GM21717 (cell line): Measurements from ENCODE around the gene TYW1.
"Not testable (repeated sequence)": the region's sequence is repeated elsewhere in the genome, so short reads cannot be mapped to it uniquely, and the experiment has no call there.

ENCODE experiments used
- ATAC-seq: cut with Tn5 transposase; IDR thresholded peaks from one replicate; pipeline ENCODE4 v1.9.1; 2021; ENCODE audit warnings: mild to moderate bottlenecking, moderate library complexity; ENCODE audit not compliant: unreplicated experiment

The TYW1 gene

DNA sequence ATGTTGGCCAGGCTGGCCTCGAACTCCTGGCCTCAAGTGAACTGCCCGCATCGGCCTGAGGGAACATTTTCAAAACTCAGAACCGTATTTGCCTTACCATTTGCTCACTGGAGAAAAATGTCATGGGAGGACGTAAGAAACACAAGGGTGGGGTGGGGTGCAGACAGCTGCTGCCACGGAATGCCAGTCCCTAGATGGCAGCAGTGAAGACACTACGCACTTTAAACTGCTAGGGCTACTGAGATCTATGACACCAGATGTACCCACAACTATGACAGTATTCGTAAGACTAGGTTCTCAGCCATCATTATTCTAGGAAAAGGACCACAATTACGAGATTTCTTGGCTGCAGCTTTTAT lies 2.0 kb upstream of the TYW1 start:
- ATAC-seq = peak; percentile 38

DNA sequence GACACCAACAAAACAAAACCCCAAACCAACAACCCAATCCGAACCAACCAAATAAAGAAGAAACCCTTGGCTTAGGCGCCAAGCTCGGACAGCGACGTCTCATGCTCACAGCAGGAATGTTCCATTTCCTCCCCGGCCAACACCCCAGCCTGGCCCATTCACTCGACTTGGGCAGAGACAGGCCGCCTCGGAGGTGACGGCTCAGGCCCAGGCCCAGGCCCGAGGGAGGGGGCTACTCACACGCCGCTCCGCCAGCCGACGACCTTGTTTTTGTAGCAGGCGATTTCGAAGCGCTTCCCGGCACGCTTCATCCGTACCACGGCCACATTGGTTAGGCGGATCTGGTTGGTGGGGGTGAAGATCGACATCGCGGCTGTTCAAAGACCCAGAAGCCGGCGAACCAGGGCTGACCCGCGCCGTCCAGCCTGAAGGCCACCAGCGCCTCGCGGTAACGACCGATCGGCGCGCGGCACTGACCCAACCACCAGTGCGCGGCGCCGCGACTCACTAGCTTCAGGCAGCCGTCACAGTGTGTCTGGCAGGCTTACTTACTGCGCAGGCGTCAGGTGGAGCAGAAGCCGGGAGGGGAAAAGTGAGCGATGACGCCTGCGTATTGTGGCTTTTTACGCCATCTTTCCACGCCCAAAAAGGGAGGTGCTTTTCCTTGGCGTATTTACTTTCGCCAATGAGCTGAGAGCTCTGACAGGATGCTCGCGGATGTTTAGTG lies 1.4 kb upstream of the TYW1 start, which contains the start of gene SBDS:
TSS of gene SBDS (minus strand) at position 537 of the 727 bp plus-strand sequence. CDS start at position 368, 169 bp downstream.
- ATAC-seq = peak; percentile 57

DNA sequence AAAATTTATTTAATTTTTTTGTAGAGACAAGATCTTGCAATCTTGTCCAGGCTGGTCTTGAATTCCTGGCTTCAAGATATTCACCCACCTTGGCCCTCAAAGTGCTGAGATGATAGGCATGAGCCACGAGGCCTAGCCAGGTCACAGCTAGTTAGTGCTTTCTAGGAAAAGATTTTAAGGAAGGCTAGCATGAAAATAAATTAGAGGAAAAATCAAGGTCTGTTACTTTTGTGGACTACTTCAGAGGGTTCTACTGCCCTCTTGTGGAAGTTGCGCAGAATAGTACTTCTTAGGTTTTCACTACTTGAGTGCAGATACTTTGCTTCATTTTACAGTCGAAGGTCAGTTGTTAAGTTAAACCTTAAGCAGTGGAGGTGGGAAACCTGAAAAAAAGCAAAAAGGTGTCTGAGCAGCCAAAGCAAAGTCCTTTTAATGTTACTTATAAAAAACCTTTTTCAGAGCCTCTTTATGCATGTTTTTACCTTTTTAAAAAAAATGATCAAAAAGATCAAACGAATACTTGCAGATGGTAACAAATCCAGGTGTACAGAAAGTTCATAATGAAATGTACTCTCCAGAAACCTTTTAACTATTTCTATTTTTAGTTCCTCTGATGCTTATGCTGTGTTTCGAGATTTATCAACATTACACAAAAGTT lies 4.1 kb downstream of the TYW1 start:
- ATAC-seq = not testable (repeated sequence)

DNA sequence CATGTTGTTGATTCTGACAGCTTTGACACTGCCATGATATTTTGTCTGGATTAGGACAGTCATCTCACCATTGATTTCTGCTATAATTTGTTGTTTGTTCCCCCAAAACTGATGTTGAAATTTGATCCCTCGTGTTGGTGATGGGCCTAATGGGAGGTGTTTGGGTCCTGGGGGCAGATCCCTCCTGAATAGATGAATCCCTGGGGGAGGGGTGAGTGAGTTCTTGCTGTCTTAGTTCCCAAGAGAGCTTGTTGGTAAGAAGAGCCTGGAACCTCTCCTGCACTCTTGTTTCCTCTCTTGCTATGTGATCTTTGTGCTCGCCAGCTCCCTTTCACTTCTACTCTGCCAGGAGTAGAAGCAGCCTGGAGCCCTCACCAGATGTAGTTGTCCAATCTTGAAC lies 7.5 kb downstream of the TYW1 start:
- not testable (repeated sequence) for ATAC-seq

DNA sequence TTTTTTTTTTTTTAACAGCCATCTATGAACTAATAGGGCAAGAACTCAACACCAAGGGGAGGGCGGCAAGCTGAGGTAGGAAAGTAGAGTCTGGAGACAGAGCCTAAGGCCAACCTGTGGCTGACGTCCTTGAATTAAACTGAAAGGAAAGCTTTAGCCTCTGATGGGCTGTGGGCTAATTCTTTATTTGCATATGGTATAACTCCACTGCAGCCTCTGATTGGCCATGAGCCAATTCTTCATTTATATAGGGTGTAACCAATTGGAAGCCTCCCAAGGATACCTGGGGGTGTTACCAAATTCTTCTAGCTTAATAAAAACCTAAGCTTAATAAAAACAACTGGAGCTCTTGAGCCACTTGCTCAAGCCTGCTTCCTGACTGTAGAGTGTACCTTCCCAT lies 10.3 kb downstream of the TYW1 start:
- no peak for ATAC-seq

DNA sequence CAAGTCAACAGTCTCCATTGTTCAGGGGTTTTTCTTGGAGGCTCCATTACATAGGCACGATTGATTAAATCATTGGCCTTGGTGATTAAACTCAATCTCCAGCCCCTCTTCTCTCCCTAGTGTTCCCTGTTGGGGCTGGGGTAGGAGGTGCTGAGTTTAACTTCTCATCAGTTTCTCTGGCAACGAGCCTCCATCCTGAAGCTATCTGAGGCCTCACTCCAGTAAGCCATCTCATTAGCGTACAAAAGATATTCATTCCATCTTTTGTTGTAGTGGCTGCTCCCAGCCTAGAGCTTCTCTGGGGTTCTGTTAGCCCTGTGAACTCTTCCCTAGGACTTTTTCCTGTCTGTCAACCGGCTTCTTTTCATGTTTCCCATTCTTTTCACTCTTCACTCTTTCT lies 11.6 kb downstream of the TYW1 start:
- ATAC-seq = no peak

DNA sequence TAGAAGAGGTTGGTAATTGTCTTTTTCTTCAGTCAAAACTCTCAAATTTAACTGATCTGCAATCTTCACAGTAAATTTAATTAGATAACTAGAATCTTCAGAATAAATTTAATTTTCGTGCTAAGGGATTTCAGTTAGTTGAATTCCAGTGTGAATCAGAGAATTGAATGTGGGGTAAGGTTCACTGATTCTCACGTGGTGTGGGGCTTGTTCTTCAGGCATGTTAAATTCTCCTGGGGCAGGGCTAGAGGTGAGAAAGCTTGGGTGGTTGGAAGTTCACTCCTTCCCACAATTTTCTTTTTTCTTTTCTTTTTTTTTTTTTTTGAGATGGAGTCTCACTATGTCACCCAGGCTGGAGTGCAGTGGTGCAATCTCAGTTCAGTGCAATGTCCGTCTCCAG lies 13.0 kb downstream of the TYW1 start:
- ATAC-seq = not testable (repeated sequence)

DNA sequence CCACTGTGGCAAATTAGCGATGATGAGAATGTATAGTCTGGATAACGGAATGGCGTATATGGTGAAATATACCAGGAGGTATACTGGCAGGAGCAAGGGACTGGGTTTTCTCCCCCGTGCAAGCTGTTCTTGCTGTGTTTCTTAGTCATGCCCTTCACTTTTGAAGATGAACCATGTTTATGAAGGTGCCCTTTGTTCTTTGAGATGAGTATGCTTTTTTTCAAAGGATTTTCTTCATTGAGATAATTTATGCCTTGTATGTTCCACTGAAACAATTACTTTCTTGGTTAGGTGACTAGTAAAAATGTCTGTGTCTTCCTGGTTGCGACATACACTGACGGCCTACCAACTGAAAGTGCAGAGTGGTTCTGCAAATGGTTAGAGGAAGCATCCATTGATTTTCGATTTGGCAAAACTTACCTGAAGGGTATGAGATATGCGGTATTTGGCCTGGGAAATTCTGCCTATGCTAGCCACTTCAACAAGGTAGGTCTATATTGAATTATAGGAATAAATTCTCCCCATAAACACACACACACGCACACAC lies 17.5 kb downstream of the TYW1 start:
- not testable (repeated sequence) for ATAC-seq

DNA sequence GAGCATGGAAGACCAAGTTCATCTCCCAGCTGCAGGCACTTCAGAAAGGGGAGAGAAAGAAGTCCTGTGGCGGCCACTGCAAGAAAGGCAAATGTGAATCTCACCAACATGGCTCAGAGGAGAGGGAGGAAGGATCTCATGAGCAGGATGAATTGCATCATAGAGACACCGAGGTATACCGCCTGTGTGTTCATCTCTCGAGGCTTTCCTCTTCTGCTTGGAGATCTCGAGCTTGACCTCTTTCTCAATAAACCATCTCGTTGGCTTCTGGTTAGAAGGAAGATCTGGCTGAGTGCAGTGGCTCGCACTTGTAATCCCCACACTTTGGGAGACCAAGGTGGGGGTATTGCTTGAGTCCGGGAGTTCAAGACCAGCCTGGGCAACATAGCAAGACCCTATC lies 21.3 kb downstream of the TYW1 start:
- not testable (repeated sequence) for ATAC-seq

DNA sequence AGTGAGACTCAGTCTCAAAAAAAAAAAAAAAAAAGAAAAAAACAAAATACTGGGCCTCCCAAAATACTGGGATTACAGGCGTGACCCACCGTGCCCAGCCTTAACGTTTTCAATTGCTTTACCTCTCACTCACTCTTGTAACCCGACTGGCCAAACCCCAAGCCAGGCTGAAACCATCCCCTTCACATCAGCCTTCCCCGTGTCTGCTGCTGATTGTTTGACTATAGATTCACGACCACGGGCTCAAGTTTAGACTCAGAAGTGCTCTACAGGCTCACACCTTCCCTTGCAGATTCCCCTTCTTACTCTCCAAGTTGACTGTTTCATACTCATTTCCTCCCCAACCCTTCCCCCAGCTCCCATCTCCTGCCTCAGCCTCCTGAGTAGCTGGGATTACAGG lies 22.3 kb downstream of the TYW1 start:
- no peak for ATAC-seq

DNA sequence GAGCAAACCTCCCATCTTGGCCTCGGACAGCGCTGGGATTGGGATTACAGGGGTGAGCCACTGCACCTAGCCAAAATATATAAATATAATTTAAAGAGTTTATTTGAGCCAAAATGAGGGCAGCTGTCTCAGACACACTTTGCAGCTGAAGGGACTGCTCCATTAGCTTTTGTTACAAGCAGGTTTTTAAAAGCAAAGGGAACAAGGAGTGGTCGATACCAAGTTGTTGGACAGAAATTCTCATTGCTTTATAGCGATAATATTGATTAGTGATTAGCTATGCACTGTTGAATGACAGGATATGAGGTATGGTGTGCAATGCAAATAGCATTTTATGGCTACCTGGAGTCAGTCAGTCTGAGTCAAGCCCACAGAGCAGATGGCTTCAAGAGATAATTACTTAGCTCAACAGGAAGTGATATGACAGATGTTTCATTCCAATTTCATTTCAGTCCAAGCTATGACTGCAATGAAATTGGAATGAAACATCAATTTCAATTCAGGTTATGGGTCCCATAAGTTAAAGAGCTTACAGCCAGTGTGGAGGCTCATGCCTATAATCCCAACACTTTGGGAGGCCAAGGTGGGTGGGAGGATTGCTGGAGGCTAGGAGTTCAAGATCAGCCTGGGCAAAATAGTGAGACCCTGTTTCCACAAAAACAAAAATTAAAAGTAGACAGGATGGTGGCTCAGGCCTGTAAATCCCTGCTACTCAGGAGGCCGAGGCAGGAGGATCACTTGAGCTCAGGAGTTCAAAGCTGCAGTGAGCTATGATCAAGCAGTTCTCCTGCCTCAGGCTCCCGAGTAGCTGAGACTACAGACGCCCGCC lies 23.1 kb downstream of the TYW1 start:
- no peak for ATAC-seq

DNA sequence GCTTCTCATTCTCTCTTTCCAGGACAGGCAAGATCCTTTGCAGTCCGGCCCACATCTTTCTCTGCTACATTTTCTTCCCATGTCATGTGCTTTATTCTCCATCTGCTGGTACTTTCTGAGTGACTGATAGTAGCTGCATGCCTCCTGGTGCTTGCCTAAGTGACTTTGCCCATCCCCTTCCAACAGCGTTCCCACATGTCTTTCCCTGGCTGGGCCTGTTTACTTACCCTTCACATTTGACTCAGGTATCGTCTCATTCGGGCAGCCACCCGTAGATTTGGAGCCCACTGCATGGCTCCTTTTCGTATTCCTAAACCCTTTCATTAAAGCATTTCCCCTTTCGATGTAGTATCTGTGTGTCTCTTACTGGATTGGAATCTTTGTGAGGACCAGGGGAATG lies 24.6 kb downstream of the TYW1 start:
- ATAC-seq = no peak

DNA sequence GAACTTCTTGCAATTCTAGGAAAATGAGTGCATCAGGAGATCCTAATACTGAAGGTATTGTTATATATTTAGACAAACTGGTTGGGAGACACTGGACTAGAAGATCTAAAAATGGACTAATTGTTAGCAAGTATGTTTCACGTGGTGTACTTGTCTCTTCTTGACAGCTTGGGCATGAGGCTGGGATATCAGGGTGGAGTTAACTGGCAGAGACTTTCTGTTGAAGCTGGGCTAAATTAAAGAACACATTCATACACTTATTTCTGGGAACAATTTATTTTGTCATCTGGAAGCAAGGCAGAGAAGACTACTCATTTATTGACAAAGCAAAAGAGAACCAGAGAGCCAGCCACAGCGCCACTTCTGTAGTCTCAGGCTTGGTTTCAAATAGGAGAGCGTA lies 25.9 kb downstream of the TYW1 start:
- ATAC-seq = no peak

DNA sequence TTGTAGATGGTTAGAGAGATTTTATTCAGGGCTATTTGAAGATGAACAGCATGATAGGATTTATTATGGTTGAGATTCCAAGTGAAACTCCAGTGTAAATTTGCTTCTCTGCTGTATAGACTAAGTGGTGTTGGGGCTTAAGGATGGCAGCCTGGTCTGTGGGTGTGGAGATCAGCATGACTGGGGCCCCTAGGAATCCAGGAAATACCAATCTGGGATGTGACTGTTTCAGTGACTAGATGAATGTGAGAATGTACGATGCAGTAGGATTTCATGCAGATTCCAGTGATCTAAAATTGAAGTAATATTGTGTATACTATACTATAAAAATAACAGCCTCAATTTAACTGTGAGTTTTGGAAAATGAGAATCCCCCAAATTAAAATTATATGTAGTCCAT lies 28.8 kb downstream of the TYW1 start:
- not testable (repeated sequence) for ATAC-seq

DNA sequence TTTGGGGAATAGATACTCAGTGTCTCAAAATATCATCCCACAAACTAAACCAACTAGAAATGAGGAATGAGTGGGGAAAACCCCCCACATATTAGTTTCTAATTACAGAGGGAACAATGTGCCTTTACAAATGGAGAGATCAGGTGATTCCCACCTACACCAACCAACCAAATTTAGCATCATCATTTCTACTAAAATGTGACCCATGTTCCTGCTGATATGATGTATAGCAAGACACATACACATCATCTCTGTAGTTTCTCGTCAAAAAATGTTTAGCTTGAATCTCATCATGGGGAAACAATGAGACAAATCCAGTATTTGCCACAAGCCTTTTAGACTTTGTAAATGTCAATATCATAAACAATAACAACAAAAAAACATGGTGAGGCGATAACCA lies 35.1 kb downstream of the TYW1 start:
- ATAC-seq = not testable (repeated sequence)

DNA sequence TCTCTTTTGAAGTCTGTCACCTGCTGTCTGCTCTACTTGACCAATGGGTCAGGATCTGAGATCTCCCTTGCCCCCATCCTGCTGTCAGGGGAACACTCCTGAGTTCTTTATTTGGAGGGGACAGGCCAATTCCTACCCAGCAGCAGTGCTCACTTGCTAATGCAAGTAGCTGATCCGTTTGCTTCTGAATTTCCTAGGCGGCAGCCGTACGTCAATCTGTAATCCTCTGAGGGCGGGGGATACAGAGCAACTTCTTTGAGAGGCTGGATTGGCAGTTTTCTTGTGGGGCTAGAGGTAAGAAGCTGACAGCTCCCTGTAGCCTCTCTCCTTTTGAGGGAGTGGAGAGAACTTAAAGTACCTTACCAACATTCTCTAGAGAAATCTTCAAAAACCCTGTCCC lies 36.6 kb downstream of the TYW1 start:
- ATAC-seq = no peak

DNA sequence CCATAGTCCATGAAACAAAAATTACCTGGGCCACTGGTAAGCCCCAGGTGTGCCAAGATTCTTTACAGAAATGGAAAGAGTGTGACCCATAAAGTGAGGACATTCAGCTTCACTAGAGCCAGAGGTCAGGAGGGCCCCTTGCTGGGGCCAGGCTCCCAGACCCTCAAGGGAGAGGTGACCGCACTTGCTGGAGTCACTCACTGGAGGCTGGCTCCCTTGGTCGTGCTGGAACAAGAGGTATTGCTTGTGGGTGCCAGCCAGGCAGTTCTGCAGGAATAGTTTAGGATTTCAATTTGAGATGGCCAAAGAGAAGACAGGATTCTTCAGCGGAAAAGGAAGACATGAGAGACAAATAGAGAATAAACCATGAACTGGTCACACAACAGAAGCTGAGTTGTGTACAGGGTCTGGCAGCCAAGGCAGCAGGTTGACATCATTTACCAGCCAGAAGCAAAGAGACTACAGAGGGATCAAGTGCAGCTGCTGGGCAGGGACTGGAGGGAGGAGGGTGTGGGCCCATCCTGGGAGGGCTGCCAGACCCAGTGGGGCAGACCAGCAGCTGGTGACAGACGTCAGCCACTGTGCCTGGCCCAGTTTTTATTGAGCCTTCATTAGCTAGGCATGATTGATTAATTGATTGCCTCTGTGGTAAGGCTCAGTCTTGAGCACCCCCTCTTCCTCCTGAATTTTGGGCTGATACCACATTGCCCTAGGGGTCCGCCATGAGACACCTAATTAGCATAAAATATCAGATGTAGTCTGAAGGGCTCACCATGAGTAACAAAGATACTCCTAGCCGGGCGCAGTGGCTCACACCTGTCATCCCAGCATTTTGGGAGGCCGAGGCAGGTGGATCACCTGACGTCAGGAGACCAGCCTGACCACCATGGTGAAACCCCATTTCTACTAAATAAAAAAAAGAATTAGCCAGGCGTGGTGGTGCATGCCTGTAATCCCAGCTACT lies 40.1 kb downstream of the TYW1 start:
- ATAC-seq = not testable (repeated sequence)

DNA sequence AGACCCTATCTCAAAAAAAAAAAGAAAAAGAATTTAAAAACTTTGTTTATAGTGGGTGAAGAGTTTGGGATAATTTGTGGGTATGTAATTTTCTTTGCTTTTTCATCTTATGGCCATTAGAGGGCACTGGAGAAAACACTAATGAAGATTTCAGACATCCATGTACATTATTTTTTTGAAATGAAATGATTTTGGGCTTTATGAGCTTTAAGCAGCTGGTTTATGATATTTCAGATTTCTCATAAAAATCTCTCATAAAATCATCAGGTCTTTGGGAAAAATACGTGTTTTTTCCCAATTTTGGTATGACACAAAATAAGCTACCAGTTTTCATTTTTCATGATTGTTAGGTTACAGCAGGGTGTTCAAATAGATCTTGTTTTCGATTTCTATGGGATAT lies 44.2 kb downstream of the TYW1 start:
- ATAC-seq = not testable (repeated sequence)

DNA sequence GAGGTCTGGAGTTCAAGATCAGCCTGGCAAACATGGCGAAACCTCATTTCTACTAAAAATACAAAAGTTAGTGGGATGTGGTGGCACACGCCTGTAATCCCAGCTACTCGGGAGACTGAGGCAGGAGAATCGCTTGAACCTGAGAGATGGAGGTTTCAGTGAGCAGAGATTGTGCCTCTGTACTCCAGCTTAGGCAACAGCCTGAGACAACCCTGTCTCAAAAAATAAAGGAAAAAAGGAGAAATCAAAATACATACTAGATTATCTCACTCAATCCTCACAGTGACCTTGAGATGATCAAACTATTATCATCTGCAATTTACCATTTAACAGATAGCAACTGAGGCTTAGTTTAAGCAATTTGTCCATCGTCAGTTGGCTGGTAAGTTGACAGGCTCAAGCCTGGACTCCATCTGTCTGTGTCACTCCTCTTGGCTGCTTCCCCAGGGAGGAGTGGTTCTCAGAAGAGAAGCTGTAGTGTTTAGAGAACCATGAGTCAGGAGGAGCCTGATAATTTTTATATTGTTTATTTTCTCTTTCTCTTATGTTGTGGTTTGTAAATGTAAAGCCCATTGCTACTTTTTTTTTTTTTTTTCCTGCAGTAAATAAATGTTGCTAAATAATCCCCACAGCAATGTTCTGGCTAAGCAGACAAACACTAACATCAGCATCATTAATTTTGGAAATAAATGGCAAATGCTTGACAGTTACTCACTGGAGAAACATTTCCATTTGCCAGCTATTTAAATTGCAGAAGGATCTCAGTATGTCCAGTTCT lies 46.3 kb downstream of the TYW1 start:
- not testable (repeated sequence) for ATAC-seq

DNA sequence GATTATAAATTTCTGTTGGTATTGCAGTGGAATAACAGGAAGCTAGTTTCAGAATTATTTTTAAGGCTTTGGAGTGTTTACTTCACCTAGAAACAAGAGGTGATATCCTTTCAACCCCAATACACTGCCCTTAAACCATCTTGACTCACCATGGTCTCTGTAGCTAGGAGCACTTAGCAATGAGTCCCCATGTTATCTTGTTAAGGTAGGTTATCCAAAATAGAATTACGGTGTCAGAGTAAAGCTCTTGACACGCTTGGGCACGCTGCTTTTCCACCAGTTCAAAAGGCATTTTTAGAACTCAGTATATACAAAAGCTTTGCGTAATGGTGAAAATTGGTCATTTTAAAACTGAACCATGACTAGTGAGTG lies 46.9 kb downstream of the TYW1 start:
- ATAC-seq = not testable (repeated sequence)
